KOPT-K1 (cell line): Measurements from ENCODE around the gene CLRN1.

ENCODE experiments used
- H3K27ac ChIP-seq: fragments of 200-600 bp; sonication (generic); 2 replicates; pipeline ENCODE4 v1.5.1; 2016; ENCODE audit warnings: antibody characterized with exemption, mild to moderate bottlenecking, low read depth, low read length; ENCODE audit not compliant: poor library complexity, severe bottlenecking
- H3K36me3 ChIP-seq: fragments of 200-600 bp; sonication (generic); 2 replicates; pipeline ENCODE4 v1.5.1; 2017; ENCODE audit warnings: antibody characterized with exemption, mild to moderate bottlenecking, low read length, moderate library complexity; ENCODE audit not compliant: insufficient read depth
- H3K9me3 ChIP-seq: fragments of 200-600 bp; sonication (generic); 2 replicates; pipeline ENCODE4 v1.5.1; 2017; ENCODE audit warnings: antibody characterized with exemption, low read length, mild to moderate bottlenecking; ENCODE audit not compliant: insufficient read depth, poor library complexity, severe bottlenecking

Gene CLRN1

GRCh38 chr3:150972366-150973071 is at the start of gene CLRN1:
Gene CLRN1 (minus strand): TSS chr3:150972727. CDS start chr3:150972708, 19 bp downstream.
- Histone ChIP-seq H3K27ac (no peak within 1 kb of the TSS), H3K36me3 (no peaks in the 10 kb centered on the region), H3K9me3 (no peaks in the 10 kb centered on the region)

DNA sequence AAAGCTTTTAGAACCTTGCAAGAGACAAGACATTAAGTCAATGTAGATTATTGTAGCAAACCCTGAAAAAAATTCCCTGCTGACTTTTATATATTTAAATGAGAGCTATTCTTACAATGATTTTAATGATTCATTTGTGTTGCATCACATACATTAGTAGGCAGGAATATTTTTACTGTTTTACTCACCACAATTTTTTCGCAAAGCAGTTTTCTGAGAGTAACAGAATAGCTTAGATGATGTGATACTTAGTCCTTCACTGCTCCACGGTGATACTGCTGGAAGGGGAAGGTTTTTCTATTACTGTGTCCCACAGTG is 43.9 kb upstream of the CLRN1 start:
- Histone ChIP-seq H3K36me3 (no peaks in the 10 kb centered on the region), H3K27ac (no peak overlapping the region), H3K9me3 (no peaks in the 10 kb centered on the region)

DNA sequence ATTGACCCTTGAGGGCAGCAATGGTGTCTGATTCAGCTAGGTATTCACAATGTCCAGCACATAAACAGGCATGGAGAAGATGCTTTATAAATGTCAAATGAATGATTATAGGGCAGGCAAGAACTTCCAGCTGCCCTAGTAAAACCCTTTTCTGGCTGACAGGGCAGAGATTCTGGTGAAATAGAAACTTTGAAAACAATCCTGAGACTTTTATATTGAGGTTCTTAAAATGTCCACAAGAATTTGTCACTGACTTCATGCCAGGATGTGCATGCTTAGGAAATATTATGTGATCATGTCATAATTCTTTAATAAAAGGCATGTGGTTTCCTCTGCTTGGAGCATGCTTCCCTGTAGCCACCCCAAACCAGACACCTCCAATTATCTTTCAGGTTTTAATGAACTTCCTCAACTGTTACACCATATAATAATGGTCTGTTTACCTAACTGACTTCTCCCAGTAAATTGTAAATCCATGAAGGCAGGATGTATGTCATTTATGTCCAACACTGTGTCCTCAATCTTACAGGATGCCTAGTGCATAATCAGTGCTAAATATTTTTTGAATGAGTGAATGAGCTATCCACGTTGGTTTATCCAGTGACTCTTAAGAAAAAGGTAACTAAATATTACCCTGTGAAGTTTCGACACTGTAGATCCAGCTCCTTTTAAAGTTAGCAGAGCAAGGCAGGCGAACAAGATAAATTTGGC is 43.4 kb upstream of the CLRN1 start:
- H3K27ac ChIP-seq: no peak overlapping the region
- H3K36me3 ChIP-seq: no peaks in the 10 kb centered on the region
- no peaks in the 10 kb centered on the region for H3K9me3 ChIP-seq

- Histone ChIP-seq H3K27ac (no peak overlapping the region), H3K36me3 (no peaks in the 10 kb centered on the region)
Observed at GRCh38 chr3:151015181-151015580, 42.7 kb upstream of the CLRN1 start.

DNA sequence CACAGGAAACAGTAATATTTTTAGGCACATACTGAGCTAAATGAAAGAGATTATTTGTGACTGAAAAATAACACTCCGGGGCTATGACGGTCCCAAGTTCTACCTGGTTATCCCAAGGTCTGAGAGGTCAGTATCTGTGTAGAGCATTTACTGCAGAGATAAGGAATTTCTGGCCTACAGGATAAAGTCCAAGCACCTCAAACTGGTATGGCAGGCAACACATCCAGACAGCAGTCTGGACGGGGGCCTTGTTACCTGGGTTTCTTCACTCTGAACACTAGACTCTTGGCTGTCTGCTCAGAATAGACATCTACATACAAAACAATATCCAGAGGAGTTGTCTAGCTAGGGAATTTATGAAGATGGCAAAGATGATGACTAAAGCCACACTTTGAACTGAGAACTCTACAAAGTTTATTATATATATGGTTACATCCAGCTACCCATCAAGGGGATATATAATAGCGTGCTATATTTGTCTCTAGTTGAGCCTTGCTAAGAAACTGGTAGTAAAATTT is 42.0 kb upstream of the CLRN1 start:
- no peaks in the 10 kb centered on the region for H3K36me3 ChIP-seq
- no peaks in the 10 kb centered on the region for H3K9me3 ChIP-seq
- H3K27ac ChIP-seq: no peak overlapping the region

More at GRCh38 chr3:151015181-151015580, 42.7 kb upstream of the CLRN1 start:
- no peaks in the 10 kb centered on the region for H3K9me3 ChIP-seq

- no peak overlapping the region for H3K27ac ChIP-seq
- no peaks in the 10 kb centered on the region for H3K9me3 ChIP-seq
- H3K36me3 ChIP-seq: no peaks in the 10 kb centered on the region
Observed at GRCh38 chr3:151012753-151013152, 40.2 kb upstream of the CLRN1 start.

DNA sequence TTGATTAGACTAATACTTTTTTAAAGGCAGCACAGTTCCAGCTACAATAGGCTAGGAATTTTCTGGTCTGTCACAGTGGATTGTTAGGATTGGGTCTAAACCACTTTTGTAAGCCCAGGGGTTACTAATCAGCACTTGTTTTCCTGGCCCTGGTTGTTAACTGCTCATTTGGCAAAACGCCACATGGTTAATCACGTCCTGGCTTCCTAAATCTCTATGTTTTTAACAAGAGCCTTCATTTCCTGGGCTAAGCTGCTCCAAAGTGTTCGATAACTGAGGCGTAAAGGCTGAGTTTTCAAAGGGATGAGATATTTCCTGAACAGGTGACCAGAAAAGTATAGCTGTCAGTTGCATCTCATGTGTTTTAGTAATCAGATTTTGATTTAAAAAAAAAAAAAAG is 38.9 kb upstream of the CLRN1 start:
- no peaks in the 10 kb centered on the region for H3K36me3 ChIP-seq
- H3K27ac ChIP-seq: no peak overlapping the region
- H3K9me3 ChIP-seq: no peaks in the 10 kb centered on the region

- no peaks in the 10 kb centered on the region for H3K36me3 ChIP-seq
- no peak overlapping the region for H3K27ac ChIP-seq
- H3K9me3 ChIP-seq: no peaks in the 10 kb centered on the region
Observed at GRCh38 chr3:151009981-151010380, 37.5 kb upstream of the CLRN1 start.

DNA sequence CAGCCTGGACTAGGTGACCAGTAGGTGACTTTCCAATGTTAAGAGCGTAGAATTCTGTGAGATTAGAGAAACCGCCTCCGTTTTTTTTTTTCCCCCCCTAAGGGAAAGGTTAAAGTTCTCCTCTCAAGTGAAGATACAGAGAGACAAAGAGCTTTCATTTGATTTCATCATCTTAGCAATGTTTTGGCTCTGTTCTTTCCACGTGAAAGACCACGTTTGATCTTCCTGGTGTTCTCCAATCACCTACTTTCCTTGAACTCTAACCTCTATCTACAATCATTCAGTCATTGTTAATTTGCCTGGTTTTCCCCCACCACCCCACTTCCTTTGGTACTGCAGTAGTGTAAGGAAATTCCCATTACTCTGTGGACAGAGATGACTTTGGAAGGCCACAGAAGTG is 36.9 kb upstream of the CLRN1 start:
- Histone ChIP-seq H3K36me3 (no peaks in the 10 kb centered on the region), H3K9me3 (no peaks in the 10 kb centered on the region), H3K27ac (no peak overlapping the region)

GRCh38 chr3:151008699-151009098 is 36.2 kb upstream of the CLRN1 start:
- Histone ChIP-seq H3K27ac (no peak overlapping the region), H3K36me3 (no peaks in the 10 kb centered on the region), H3K9me3 (no peaks in the 10 kb centered on the region)

DNA sequence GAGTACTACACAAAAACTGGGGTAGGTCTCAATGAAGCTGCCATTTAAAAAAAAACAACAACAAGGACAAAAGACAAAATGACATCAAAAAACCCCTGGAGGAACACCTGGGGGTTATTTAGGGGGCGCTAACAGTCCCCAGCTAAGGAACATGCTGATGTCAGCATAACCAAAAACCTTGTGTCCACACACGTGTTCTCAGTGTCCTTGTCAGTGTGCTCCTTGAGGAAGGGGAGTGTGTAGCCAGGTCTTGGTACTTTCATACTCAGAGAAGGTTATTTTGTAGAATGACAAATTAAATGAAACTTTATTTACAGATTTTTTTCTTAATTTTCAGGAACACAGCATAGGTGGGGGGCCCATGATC is 31.2 kb upstream of the CLRN1 start:
- H3K27ac ChIP-seq: no peak overlapping the region
- no peaks in the 10 kb centered on the region for H3K36me3 ChIP-seq
- H3K9me3 ChIP-seq: no peaks in the 10 kb centered on the region

- Histone ChIP-seq H3K9me3 (no peaks in the 10 kb centered on the region), H3K27ac (no peak overlapping the region), H3K36me3 (no peaks in the 10 kb centered on the region)
Observed at GRCh38 chr3:151003029-151003767, 30.7 kb upstream of the CLRN1 start.

- H3K9me3 ChIP-seq: peaks cover 4% of the 10 kb centered on the region
- no peaks in the 10 kb centered on the region for H3K36me3 ChIP-seq
- H3K27ac ChIP-seq: no peak overlapping the region
Observed at GRCh38 chr3:151002003-151002981, 29.8 kb upstream of the CLRN1 start.

- Histone ChIP-seq H3K27ac (no peak overlapping the region), H3K36me3 (no peaks in the 10 kb centered on the region), H3K9me3 (peaks cover 5% of the 10 kb centered on the region)
Observed at GRCh38 chr3:150998996-150999395, 26.5 kb upstream of the CLRN1 start.
